Measurements from ENCODE around the gene ZNF775.

ZNF775 gene

GRCh38 chr7:150368884-150369747 is 10.0 kb upstream of the ZNF775 start:
- DNase-seq (ENCODE audit: low read depth): no peak

DNA sequence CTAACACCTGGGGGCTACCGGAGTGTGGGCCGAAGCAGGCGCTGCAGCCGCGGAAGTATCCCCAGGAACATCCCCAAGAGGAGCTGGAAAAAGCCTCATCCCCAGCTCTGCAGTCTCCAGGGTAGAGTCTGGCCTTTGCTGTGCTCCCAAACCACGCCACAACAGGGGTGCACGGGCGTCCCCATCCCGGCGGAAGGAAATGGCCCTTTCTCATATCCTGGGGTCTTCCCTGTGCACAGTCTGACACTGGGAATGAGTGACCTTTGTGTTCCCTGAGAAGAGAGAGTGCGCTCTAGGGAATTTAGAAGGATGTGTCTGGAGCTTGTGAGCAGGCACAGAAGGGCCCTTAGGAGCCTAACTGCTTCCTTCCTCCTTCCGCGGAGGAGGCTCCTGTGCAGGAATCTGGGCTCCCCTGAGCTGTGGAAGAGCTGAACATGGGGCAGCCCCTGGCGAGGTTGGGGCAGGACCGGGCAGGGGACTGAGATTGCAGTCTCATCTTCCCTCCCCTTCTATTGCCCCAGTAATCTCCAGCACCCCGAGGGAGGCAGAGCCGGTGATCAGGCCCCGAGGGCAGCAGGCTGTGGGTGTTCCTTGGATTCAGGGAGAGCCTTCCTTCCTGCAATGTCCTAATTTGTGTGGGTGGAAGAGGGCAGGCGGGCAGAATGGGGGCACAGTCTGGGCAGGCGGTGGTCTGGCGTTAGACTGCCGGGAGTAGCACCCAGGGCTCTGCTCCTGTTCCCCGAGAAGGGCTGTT is 9.2 kb upstream of the ZNF775 start:
- no peak for DNase-seq (ENCODE audit: low read depth)

GRCh38 chr7:150370612-150371071 is 8.5 kb upstream of the ZNF775 start:
- no peak for DNase-seq (ENCODE audit: low read depth)

GRCh38 chr7:150371131-150371995 is 7.8 kb upstream of the ZNF775 start:
- no peak for DNase-seq (ENCODE audit: low read depth)

- DNase-seq (ENCODE audit: low read depth): no peak
These were observed 7.2 kb upstream of the ZNF775 start for GRCh38 chr7:150371996-150372270.

GRCh38 chr7:150372271-150373048 is 6.7 kb upstream of the ZNF775 start:
- no peak for DNase-seq (ENCODE audit: low read depth)

- DNase-seq (ENCODE audit: low read depth): no peak
These were observed 5.9 kb upstream of the ZNF775 start for GRCh38 chr7:150373049-150373801.

DNA sequence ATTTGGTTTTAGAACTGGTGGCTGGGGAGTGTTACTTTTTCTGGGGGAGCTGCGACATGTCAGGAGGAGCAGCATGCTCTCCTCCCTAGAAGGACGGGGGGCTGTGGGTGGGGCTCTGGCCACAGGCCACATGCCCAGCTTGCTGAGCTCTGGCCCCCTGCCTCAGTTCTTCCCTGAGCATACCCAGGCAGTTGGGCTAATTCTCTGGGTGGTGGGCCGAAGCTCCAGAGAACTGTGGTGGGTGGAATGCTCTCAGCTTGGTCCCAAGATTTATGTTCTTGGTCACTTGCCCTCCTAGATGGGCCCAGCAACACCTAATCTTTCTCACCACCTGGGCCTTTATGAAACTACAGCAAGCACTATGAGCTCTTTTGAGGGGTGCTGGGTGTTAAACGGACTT is 5.1 kb upstream of the ZNF775 start:
- no peak for DNase-seq (ENCODE audit: low read depth)

DNA sequence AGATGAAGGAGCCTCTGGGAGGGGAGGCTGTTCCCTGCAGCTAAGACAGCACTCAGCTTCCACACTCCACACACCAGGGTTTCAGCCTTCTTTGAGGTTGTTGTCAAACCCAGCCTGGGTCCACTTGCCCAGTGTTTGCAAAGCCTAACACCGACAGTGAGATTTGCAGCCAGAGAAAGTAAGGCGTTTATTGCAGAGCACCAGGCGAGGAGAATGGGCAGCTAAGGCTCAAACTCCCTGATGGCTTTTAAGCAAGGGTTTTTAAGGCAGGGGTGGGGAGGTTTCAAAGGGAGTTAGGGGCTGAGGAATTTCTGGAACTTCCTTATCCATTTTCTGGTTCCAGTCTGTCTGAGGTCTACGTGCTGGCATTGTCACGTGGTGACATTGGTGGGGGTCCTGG is 4.7 kb upstream of the ZNF775 start:
- no peak for DNase-seq (ENCODE audit: low read depth)

DNA sequence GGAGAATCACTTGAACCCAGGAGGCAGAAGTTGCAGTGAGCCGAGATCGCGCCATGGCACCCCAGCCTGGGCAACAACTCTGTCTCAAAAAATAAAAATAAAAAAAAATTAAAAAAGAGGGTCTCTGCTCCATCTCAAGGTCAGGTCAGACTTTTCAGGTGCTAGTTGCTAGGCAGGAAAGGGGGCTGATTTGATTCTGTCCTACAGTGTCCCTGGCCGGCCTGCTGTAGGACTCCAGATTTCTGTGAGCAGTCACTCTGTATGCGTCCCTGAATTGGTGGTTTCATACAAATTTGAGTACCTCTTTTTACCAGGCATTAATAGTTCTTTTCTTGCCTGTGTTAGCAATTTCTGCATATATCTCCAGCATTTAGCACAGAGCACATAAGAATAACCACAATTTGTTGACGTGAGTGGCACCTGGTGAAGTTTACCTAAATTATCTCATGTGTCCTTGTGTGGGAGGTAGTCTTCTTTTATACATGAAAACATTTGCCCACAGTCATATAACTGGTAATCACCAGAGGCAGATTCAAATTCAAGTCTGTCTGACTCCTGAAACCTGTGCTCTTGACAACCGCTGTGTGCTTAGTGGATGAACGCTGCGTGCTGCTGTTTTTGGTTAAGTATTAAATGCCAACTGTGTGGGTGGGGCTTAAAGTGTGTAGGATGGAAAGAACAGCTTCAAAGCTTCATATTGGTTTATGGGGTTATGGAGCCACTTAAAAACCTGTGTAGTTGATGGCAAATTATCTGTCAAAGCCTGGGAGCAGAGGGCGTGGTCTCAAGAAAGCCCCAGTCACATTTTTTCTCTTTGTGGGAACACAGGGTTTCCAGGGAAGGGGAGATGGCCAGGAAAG is 3.2 kb upstream of the ZNF775 start:
- no peak for DNase-seq (ENCODE audit: low read depth)

GRCh38 chr7:150376560-150376959 is 2.6 kb upstream of the ZNF775 start:
- DNase-seq (ENCODE audit: low read depth): no peak

DNA sequence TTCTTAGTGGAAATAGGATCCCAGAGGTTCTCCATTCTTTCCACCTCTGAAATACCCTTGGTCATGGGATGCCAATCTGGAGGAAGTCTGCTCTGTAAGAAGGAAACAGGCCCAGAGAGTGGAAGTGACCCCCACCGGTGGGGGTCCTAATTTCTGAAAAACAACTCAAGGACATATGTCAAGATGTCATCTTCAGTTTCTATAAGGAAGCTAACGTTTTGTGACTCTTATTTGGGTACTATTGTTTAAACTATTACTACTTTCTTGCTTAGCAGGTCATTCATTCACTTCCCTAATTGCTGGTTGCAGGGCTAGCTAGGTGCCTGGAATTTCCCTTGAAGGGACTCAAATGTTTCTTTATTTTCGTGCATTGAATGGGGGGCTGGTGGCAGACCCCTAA is 1.9 kb upstream of the ZNF775 start:
- no peak for DNase-seq (ENCODE audit: low read depth)

DNA sequence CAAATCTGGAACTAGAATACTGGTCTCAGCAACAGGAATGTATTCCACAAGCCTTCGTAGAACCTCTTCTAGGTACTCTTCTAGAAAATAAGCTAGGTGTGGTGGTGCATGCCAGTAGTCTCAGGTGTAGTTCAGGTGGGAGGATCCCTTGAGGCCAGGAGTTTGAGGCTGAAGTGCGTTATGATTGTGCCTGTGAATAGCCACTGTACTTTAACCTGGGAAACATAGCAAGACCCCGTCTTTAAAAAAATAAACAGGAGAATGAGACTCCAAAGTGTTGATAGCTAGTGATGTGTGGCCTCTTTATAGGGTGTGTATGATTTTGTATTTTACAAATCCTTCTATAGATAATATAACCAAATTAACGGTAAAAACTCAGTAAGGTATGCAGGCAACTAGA is 1.5 kb upstream of the ZNF775 start:
- DNase-seq (ENCODE audit: low read depth): no peak

DNA sequence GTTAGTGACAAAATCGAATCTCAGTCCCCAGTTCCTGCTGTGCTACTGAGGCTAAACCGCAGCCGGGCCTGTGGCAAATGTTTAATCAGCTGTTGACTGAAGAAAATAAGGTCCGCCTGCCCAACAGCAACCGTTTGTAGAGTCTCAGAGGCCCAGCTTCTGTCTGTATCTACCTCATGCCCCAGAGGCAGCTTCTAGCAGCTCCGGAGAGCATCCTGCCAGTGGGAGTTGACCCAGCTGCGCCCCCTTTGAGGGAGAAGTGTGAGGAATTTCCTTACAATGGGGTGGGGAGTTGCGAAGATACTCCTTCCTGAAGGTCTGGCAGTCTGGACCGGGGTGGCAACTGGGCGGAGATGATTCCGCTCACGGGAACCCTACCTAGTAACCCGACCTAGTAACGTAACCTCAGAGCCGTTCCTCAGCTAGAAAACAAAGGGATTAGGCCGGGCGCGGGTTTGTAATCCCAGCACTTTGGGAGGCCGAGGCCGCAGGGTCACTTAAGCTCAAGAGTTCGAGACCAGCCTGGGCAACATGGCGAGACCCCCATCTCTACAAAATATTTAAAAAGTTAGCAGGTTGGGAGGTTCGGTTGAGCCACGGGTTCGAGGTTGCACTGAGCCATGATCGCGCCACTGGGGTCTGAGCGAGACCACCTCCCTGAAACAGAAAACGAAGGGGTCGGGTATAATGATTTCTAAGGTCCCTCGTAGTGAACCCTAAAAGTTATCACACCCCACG is 846 bp upstream of the ZNF775 start:
- no peak for DNase-seq (ENCODE audit: low read depth)

GRCh38 chr7:150379441-150380379 is 580 bp downstream of the ZNF775 start:
- DNase-seq (ENCODE audit: low read depth): no peak

DNA sequence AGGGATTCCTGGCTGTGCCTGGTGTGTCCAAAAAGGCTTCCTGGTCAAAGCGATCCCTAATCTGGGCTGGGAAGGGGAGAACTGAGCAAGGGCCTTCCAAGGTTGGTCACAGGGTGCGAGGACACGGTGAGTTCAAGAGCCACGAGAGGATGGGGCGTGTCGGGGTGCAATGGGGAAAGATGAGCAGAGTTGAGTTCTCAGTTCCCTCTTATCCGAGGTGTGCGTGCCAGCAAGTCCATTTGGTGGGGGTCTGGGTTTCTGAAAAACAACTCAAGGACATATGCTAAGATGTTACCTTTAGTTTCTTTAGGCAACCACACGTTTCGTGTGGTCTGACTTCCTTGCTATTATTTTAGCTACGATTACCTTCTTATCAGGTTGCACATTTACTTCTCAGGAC is 1.3 kb downstream of the ZNF775 start:
- DNase-seq (ENCODE audit: low read depth): no peak

- no peak for DNase-seq (ENCODE audit: low read depth)
These were observed 2.0 kb downstream of the ZNF775 start for GRCh38 chr7:150381096-150381495.

DNA sequence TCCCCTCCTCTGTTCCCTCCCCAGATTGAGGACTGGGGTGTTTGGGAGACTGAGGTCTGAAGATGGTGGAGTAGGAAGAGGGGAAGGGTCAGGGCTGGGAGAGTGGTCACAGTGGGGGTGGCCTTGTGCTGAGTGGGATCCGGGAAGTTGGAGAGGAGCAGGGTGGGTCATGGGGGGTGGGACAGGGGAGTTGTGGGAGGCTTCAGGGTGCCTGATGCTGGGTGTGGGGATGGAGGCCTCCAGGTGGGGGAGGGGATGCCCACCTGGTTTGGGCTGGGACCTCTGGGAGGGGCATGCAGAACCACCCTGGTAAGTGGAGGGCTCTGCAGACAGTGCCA is 2.6 kb downstream of the ZNF775 start:
- DNase-seq (ENCODE audit: low read depth): no peak

All from HS-5 (cell line).